CD4-positive, alpha-beta T cell treated with Interleukin-4 for 4 hours (primary cell): Measurements from ENCODE around the gene LRRC32.
"Not testable (repeated sequence)": the region's sequence is repeated elsewhere in the genome, so short reads cannot be mapped to it uniquely, and the experiment has no call there.

Experiments
- DNase-seq: peaks from one replicate; pipeline ENCODE4 v3.0.0-alpha.2; 2020

LRRC32 gene

GRCh38 chr11:76626266-76626665, 44.3 kb downstream of the LRRC32 start:
- no peak for DNase-seq

GRCh38 chr11:76625472-76626186, 44.9 kb downstream of the LRRC32 start:
- DNase-seq = no peak

- DNase-seq = no peak
These were observed 45.8 kb downstream of the LRRC32 start for GRCh38 chr11:76624500-76625379.

DNA sequence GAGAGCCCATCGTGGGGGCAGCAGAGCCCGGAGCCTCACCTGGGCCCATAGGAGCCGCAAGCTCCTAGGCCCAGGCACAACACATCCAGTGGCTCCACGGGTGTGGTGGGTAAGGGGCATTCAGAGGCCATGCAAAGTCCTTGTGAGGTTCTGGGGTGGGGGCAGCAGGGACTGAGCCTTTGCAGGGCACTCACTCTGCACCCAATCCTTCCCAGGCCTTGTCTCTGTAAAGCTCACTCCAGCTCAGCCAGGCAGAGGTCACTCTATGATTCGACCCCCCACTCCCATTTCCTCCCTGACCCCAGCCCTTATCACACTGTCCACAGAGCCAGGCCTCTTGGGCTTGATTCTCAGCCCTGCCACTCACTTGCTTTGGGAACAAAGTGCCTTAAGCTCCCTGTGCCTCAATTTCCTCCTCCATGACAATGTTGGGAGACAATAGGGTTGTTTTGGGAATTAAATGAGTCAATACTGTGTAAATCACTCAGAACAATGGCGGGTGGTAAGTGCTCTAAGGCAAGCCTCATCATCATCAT, 46.6 kb downstream of the LRRC32 start:
- no peak for DNase-seq

DNA sequence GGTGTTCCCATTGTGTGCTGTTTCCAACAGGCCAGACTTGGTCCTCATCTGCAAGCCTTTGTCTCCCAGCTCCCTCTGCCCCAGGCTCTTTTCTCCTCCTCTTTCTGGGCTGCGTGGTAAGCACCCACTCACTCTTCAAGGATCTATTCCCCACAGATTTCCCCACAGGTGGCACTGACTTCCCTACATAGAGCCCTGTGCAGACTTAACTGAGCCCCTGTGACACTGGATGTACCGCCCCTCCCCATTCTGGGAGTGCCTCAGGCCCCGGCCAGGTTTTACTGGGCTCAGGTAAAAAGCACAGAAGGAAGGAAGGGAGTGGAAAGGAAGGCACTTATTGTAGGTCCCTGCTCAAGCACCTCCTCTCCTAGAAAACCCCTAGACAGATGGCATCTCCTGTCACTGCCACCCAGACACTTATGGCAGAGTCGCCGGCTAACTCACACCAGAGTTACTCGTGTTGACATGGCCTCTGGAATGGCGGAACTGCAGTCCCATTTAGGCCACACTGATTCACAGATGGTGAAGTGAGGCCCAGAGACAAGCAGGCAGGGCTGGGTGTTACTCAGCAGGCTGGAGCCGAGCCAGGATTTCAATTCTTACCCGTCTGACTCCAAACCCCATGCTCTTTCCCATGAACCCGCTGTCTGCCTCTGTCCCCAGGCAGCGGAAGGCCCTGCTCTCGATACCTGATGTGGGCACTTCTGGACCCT, 47.2 kb downstream of the LRRC32 start:
- no peak for DNase-seq

- DNase-seq = no peak
These were observed 48.0 kb downstream of the LRRC32 start for GRCh38 chr11:76622493-76623094.

DNA sequence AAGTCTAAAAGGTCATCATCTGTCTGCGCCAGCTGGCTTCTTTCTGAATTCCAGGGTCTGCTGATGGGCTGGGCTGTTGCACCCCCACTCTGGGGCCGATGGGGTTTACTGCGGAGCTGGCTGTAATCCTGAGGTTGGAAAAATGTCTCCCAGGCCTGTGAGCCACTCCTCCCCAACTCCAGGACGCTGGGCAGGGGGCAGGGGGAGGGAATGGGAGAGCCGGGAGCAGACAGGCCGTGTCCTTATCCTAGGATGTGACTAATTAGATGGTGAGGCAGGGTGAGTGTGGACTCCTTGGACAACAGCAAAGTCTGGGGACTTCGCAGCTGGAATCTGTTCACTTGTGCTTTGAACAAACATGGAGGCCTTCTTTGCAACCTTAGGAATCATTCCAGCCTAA, 48.7 kb downstream of the LRRC32 start:
- no peak for DNase-seq

- no peak for DNase-seq
These were observed 49.1 kb downstream of the LRRC32 start for GRCh38 chr11:76621466-76621865.

DNA sequence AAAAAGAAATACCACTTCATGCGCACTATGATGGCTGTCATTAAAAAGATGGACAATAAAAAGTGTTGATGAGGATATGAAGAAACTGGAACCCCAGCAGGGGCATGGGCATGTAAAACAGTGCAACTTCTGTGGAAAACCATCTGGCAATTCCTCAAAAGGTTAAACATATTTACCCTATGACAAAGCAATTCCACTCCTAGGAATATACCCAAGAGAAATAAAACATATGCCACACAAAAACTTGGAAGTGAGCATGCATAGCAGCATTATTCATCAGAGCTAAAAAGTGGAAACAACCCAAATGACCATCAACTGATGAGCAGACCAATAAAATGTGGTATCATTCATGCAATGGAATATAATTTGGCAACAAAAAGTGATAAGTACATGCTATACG, 50.1 kb downstream of the LRRC32 start:
- DNase-seq = no peak

GRCh38 chr11:76619801-76620200, 50.7 kb downstream of the LRRC32 start:
- not testable (repeated sequence) for DNase-seq

GRCh38 chr11:76617553-76618265, 52.8 kb downstream of the LRRC32 start:
- DNase-seq = no peak

DNA sequence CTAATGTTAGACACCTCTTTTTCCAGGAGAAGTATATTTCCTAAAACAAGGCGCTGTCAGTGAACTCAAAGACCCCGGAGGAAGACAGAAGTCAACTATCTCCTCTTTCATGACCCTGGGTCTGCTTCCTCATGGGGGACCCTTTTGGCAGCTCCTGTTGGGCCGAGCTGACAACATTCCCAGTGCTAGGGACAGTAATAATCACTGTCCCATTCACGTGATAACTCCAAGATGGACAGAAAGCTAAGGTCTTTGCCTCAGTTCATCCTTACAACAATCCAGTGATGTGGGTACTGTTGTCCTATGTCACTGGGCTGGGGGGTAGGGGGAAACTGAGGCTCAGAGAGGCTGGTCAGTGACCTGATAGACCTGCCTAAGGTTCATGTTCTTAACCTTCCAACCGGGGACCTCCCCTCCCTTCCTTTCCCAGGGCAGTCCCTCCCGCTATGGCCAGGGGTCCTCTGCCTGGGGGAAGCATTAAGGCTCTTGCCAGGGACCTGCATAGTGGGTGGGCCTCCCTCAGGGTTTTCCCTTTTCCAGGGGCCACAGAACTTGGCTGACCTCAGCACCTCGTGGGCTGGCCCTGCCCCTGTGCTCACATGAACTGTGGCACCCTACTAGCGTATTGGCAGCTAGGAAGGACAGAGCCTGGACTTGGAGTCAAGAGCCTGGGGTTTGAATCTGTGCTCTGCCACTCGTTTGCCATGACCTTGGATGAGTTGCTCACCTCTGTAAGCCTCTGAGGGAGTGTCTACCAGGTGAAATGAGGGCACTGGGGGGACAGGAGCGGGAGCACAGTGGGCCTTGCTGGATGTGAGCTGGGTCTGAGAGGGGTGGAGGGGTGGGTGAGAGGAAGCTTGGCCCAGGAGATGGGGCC, 53.6 kb downstream of the LRRC32 start:
- no peak for DNase-seq

DNA sequence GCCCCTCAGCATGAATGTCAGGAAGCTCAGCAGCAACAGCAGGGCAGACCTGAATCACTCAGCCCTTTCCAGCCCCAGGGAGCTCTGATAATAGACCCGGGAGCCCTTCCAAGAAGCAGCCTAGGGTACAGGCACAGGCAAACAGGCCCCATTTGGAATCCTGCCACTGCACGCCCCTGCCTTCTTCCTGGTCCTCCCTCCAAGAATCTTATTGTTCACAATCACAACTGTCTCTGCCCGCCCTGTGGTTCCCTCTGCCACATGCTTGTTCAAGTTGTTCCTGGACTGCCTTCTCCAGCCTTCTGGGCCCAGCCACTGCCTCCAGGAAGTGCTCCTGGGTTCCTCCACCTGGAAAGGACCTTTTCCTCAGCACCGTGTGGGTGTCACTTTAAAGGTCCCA, 54.6 kb downstream of the LRRC32 start:
- DNase-seq = no peak

DNA sequence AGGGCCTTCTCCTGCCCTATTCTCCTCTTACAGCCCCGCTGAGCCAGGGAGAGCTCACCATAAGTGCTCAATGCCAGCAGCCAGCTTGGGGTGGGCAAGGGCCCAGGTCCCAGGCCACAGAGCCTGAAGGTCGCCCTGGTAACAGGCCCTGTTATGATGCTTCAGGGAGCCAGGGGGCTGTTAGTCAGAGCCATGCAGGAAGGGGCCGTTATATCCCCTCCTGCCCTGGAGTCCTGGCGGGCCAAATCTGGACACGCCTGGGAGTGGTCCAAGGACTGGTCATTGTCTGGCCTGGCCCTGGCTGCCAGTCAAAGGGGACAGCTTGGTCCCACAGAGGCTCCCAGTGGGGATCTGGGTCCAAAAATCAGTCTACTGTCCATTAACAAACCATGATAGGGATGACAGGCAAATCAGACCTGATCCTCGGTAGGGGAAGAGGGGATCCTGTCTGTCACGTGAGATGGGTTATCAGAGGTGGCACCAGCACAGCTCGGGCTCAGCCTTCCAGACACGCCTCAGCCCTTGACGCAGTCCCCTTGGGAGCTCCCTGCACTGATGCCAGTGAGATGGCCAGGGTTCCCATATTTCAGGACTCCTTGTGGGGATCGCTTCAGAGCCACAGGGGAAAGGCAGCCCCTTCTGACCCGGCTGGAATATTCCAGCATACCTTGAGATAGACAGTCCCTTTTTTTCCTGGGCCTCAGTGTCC, 55.9 kb downstream of the LRRC32 start:
- no peak for DNase-seq

DNA sequence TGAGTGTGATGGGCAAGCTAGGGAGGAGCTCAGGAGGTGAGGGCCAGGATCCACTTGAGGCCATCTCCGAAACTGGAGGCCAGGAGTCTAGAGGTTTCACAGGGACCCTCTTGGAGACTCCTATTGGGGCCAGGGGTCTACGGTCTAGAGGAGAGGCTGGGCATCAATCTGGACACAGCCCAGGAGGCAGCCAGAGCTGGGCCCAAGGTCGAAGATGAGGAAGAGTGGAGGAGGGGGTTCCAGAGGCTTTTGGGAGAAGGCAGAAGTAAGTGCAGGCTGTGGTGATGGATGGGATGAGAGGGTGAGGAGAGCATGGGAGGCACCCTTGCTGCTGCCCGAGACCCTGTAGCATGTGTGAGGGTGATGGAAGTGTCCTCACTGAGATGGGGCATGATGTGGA, 56.6 kb downstream of the LRRC32 start:
- DNase-seq = no peak

DNA sequence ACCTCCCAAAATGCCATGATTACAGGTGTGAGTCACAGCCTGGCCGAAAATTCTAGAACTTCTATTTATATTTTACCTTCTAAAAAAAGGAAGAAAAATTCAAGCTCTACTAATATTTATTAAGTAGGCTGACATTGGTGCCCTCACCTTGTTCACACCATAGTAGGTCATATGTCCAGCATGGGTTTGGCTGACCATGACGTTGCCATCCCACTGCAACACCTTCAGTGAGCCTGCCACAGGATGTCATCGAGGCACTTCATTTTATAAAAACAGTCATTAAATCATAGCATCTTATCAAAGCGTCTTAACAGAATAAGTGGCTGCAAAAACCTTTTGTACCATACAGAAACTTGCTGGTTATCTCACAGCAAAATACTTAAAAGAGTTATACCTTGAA, 58.3 kb downstream of the LRRC32 start:
- no peak for DNase-seq

DNA sequence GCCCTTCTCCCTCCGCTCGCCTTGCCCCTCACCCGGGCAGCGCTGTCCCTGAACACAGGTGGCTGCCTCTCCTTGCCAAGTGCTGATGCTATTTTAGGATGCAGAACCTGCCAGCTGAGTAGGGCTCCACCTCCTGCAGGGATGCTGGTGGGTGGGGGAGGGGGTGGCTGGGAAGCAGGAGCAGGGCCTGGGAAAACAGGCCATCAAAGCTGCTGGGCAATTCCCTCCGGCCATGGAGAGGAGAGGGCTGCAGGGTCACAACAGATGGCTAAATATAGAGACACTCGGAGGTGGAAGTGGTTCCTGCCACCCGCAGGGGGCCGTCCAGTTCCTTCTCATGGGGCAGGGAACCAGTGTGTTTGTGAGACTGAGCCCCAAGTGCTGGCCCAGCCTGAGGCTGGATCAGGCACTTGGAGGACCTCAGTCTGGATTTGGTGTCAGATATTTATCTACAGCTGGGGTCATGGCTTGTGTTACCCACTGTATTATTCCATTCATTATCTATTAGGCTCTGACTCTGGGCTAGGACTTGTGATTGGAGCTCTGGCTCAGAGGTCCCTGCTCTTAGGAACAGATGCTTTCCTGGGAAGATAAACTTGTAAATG, 59.6 kb downstream of the LRRC32 start:
- no peak for DNase-seq

DNA sequence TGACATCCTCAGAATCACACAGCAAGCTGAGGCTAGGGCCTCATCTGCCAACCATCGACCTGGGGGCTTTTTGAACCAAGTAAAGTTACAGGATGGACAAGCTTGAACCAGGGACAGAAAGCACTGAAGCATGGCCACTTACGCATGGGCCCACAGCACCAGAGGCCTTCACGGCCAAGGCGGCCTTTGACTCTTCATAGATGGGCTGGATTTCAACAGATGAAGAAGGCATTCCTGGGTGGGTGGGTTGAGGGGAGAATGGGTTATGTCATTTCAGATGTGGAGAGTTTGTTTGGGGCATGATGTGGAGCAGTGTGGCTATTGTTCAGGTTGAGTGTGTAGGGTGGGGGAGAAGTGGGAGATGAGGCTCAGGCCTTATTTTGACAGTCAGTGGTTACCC, 60.2 kb downstream of the LRRC32 start:
- no peak for DNase-seq

- DNase-seq = no peak
These were observed 60.7 kb downstream of the LRRC32 start for GRCh38 chr11:76609736-76610370.
